ENCODE measurements around the gene OXCT1.

DNA sequence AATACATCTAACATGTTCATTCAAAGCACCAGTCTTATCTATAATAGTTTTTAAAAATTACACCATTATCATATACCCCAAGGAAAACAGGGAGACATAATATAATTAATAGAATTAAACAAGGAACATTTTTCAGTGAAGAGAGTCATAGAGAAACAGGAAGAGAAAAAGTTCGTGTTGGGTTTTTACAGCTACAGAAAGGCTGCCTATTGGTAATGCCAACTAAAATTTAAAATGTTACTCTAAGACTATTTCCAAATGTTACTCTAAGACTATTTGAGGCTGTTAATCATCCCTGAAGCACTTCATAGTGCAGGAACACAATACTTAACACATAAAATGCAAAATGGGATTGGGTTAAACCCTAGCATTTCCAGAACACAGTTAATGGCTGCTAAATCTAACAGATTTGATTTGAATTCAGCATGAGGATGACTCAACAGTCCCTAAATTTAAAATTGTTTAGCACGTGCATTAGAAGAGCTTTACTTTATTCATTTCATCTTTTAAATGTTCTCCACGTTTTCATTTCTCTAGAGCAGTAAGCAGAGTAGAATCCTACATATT, 54.5 kb downstream of the OXCT1 start:
- TF ChIP-seq, protein P1, sequence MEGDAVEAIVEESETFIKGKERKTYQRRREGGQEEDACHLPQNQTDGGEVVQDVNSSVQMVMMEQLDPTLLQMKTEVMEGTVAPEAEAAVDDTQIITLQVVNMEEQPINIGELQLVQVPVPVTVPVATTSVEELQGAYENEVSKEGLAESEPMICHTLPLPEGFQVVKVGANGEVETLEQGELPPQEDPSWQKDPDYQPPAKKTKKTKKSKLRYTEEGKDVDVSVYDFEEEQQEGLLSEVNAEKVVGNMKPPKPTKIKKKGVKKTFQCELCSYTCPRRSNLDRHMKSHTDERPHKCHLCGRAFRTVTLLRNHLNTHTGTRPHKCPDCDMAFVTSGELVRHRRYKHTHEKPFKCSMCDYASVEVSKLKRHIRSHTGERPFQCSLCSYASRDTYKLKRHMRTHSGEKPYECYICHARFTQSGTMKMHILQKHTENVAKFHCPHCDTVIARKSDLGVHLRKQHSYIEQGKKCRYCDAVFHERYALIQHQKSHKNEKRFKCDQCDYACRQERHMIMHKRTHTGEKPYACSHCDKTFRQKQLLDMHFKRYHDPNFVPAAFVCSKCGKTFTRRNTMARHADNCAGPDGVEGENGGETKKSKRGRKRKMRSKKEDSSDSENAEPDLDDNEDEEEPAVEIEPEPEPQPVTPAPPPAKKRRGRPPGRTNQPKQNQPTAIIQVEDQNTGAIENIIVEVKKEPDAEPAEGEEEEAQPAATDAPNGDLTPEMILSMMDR (IDR thresholded peaks at IDR 0.05), result no peak
- no peak for TF ChIP-seq POLR2A (IDR thresholded peaks at IDR 0.05)

Data from thyroid gland (tissue), 4 donors.